Suprapubic skin (tissue), 3 donors: ENCODE data around the gene C1orf94.

Experiments used
- CTCF ChIP-seq, 2 donors: fragments of 200-600 bp in 1 of 2; fragments of 450-650 bp in 1 of 2; sonication (generic) in 1 of 2; IDR thresholded peaks; one replicate each; pipeline ENCODE4 v1.5.1; 2016 to 2019; ENCODE audit warnings: antibody characterized with exemption in 2 of 2, mild to moderate bottlenecking in 1 of 2, moderate library complexity in 1 of 2
- POLR2A ChIP-seq, 2 donors: fragments of 450-650 bp; IDR thresholded peaks; one replicate each; pipeline ENCODE4 v1.6.1; 2017; ENCODE audit warnings: antibody characterized with exemption in 2 of 2, mild to moderate bottlenecking in 2 of 2, moderate library complexity in 2 of 2

- TF ChIP-seq POLR2A (IDR thresholded peaks at IDR 0.05) (no peak), CTCF (IDR thresholded peaks at IDR 0.05) (no peak)
Observed at GRCh38 chr1:34131396-34132160, 45.1 kb upstream of the C1orf94 start.
